UCSD-AML1 (cell line): ENCODE measurements around the gene USP47.

Experiments used
- DNase-seq: peaks from one replicate; lab custom pipeline; 2025; ENCODE audit not compliant: unreplicated experiment; lab: John Stamatoyannopoulos, UW

Gene USP47

GRCh38 chr11:11937433-11937832 is 95.7 kb downstream of the USP47 start:
- no peak for DNase-seq

- DNase-seq = no peak
Observed at GRCh38 chr11:11937957-11938356, 96.2 kb downstream of the USP47 start.

GRCh38 chr11:11940551-11940950 is 98.8 kb downstream of the USP47 start:
- DNase-seq = no peak

GRCh38 chr11:11942668-11943067 is 100.9 kb downstream of the USP47 start:
- no peak for DNase-seq

GRCh38 chr11:11944444-11944843 is 102.7 kb downstream of the USP47 start:
- DNase-seq = no peak

GRCh38 chr11:11946180-11946579 is 104.4 kb downstream of the USP47 start:
- DNase-seq = no peak

GRCh38 chr11:11946878-11947277 is 105.1 kb downstream of the USP47 start:
- DNase-seq = no peak

DNA sequence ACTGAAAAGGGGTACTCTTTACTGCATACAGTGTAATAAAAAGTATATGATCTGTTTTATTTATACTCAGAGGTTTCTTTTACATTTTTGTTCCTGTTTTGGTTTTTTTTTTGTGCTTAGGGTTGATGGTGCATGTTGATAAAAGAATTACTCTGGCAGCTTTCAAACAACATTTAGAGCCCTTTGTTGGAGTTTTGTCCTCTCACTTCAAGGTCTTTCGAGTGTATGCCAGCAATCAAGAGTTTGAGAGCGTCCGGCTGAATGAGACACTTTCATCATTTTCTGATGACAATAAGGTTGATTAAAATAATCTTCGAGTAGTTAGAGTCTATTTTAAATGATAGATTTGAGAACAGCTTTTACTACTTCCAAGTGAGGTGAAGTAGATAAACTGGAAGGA is 106.1 kb downstream of the USP47 start:
- DNase-seq = no peak

- DNase-seq = no peak
Observed at GRCh38 chr11:11948242-11948947, 106.6 kb downstream of the USP47 start.

DNA sequence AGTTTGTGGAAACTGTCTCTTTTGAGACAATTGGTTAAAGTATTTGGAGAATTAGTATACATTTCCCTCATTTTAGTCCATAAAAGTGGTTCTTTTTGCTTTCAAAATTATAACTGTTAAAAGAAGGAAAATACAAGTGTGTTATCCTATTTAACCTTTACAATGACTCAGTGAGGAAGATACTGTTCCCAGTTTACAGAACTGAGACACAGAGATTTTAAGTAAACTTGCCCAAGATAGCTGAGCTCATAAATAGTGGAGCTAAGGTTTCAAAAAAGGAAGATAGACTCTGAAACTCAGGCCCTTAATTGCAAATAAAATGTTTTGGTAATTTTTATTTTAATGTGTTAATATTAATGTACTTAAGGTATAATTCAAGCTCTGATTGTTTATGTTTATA is 107.7 kb downstream of the USP47 start:
- DNase-seq = no peak

DNA sequence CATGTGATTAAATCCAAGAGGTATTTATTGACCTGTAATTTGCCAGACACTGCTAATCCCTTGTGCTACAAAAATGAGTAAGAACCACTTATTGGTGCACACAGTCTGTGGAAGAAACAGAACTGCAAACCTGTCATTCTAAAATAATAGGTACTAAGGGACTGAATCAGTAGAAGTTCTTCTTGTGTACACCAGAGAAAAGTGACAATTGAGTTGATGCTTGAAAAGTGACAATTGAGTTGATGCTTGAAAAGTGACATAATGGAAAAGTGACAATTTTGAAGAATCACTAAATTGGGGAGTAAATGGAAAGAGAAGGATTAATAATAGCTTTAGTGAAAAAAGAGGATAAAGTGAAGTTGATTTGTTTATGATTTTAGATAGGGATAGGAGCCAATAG is 110.3 kb downstream of the USP47 start:
- no peak for DNase-seq

- DNase-seq = no peak
Observed at GRCh38 chr11:11956006-11956405, 114.2 kb downstream of the USP47 start.

GRCh38 chr11:11958403-11959231 is 116.8 kb downstream of the USP47 start:
- DNase-seq = no peak

DNA sequence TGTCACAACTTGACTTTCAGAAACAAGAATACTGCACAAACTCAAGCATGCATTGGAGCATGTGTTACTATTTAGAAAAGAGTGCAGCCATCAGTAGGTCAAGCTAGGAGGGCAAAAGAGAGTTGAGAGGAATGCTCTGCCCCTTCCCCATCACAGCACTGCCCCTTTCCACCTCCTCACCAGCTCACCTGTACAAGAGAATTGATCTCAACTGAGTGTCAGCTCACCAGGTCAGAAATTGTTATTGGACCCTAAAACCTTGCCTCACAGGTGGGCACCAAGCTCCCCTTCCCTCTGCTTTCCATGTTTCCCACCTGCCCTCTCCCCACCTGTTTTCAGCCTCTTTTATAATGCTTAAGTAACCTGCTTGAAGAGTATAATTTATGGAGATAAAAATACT is 117.8 kb downstream of the USP47 start:
- no peak for DNase-seq

- DNase-seq = no peak
Observed at GRCh38 chr11:11960687-11961086, 118.9 kb downstream of the USP47 start.

GRCh38 chr11:11961399-11962028 is 119.7 kb downstream of the USP47 start:
- no peak for DNase-seq

DNA sequence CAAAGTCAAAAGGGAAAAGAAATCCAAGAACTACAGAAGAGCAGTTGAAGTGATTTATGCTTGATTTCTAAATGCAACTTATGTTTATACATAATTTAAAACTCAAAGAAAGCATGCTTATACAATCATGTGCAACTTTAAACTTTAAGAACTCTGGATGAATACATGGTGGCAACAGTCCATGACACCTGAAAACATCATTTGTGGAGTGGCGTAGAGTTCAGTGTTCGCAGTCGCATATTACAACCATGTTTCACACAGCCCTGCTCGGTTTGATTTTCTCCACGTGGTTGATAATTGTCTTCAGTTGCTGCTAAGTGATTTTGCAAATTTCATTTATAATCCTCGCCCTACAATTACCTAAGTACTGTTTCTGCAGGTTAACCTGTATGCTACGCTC is 121.3 kb downstream of the USP47 start:
- no peak for DNase-seq

DNA sequence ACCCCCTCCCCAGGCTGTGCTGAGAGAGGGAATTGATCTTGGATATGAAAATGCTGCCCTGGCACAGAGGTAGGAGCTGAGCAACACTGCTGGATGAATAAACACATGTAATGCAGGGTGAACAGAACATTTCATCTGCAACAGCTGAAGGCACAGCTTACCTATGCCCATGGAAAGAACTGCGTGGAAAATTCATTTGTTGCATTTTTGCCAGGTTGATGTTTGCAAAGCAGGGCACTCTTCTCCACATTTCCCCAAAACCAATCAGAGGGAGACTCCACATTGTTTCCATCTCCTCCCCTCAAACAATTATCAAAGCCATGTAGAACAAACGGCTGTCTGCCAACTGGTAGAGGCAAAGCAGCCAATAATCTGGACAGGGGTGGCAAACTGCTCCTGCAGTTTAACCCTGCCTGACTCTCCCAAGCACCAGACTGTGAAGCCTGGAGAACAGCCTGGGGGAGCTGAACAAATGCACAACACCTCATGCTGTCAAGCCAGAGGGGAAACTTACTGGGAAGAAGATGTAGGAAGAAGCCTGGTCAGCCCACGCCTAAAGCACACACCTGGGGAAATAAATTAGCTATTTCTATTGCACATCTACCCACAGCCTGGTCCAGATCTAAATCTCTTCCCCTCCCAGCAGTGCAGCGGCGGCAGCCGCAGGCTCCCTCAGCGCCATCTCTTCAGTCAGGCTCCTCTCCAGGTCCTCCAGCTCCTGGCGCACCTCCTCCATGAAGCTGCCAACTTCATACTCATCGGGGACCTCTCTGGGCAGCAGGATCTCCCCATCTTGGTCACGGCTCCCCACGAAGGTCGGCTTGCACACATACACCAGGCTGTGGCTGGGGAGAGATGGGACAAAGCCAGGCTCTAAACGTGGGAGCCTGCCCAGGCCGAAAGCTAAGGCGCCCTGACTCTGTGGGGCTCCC is 122.3 kb downstream of the USP47 start:
- DNase-seq = no peak

DNA sequence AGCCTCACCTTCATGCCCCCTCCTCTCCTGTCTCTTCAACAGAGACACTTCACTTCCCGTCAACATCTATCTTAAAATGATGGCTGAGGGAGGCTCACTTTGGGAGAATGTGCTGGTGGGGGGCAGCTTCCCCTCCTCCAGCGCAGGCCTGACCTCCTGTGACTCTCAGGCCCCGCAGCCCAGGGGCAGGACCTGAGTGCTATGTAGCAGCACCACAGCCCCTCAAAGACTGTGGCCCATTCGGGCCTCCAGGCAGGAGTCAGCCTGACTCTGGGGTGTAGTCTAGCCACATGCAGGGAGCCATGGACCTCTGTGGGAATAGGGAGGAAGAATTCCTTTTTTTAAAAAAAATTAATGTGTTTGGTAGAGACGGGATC is 123.0 kb downstream of the USP47 start:
- no peak for DNase-seq

DNA sequence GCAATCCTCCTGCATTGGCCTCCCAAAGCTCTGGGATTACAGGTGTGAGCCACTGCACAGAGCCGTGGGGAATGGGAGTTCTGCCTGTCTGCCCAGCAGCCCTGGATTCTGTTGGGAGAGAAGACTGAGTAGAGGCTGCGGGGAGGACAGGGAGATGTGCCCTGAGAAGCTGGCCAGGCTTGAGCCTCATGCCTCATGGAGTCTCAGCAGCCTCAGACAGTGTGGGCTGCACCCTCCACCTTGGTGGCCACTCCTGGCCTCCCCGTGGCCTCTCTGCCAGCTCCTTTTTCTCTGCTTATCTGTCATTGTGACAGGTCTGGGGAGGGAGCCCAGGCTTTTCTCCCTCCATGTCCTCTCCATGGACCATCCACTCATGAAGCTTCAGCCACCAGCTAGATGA is 123.4 kb downstream of the USP47 start:
- no peak for DNase-seq
